MCF 10A (cell line): ENCODE data around the gene DGCR2. TPM values are rescaled to one million over a fixed set of nuclear protein-coding genes. Genes with fewer than 3 reads are reported as not detected.

Experiments
- BruUV-seq: library from RNA; stranded (reverse); fragments of 400-500 nt; replicated peaks from 2 replicates; lab custom pipeline; 2021; lab: Mats Ljungman, UMichigan
- CTCF ChIA-PET: fragments of 300-600 bp; sonication (Branson Sonifier 250); formaldehyde crosslinking; extraction: SDS; loops from one replicate; lab custom pipeline; 2021; ENCODE audit warnings: antibody characterized with exemption, inconsistent platforms; lab: Yijun Ruan, JAX
- POLR2A ChIA-PET: fragments of 300-600, 350-650 bp; sonication (Branson Sonifier 250); formaldehyde crosslinking; extraction: SDS; loops from one replicate; lab custom pipeline; 2020; ENCODE audit warnings: antibody characterized with exemption, inconsistent platforms; lab: Yijun Ruan, JAX
- DNase-seq: peaks from one replicate; pipeline ENCODE4 v3.0.0-alpha.2; 2018; ENCODE audit not compliant: unreplicated experiment
- H3K27ac Mint-ChIP-seq: one replicate; pipeline ENCODE4 v1.8.0; 2022; ENCODE audit warnings: mild to moderate bottlenecking, low read depth, mixed read lengths; ENCODE audit not compliant: unreplicated experiment
- H3K27me3 Mint-ChIP-seq: one replicate; pipeline ENCODE4 v1.8.0; 2022; ENCODE audit warnings: mixed read lengths; ENCODE audit not compliant: insufficient read depth, unreplicated experiment
- H3K36me3 Mint-ChIP-seq: one replicate; pipeline ENCODE4 v1.8.0; 2022; ENCODE audit warnings: mild to moderate bottlenecking, moderate library complexity, mixed read lengths; ENCODE audit not compliant: insufficient read depth, unreplicated experiment
- H3K4me1 Mint-ChIP-seq: one replicate; pipeline ENCODE4 v1.8.0; 2022; ENCODE audit warnings: mixed read lengths; ENCODE audit not compliant: insufficient read depth, unreplicated experiment
- H3K4me3 Mint-ChIP-seq: one replicate; pipeline ENCODE4 v1.8.0; 2022; ENCODE audit warnings: mild to moderate bottlenecking, moderate library complexity, mixed read lengths; ENCODE audit not compliant: unreplicated experiment
- H3K9me3 Mint-ChIP-seq: one replicate; pipeline ENCODE4 v1.8.0; 2022; ENCODE audit warnings: mixed read lengths; ENCODE audit not compliant: unreplicated experiment
- CTCF ChIP-seq: fragments of 200-600 bp; IDR thresholded peaks from one replicate; pipeline ENCODE4 v1.8.0; 2022; ENCODE audit warnings: antibody characterized with exemption, mild to moderate bottlenecking; ENCODE audit not compliant: unreplicated experiment
- intact Hi-C: fragments of 100-400 bp; cut with micrococcal nuclease; formaldehyde crosslinking; loops from 2 replicates; pipeline ENCODE4 v1.14.1; 2022
- total RNA-seq: library from RNA; stranded (reverse); gene quantifications from 2 replicates; pipeline ENCODE4 v1.2.3, GENCODE V29; 2022

The DGCR2 gene
- total RNA-seq, 1 experiment from 2014 or later: 41.2 TPM

DNA sequence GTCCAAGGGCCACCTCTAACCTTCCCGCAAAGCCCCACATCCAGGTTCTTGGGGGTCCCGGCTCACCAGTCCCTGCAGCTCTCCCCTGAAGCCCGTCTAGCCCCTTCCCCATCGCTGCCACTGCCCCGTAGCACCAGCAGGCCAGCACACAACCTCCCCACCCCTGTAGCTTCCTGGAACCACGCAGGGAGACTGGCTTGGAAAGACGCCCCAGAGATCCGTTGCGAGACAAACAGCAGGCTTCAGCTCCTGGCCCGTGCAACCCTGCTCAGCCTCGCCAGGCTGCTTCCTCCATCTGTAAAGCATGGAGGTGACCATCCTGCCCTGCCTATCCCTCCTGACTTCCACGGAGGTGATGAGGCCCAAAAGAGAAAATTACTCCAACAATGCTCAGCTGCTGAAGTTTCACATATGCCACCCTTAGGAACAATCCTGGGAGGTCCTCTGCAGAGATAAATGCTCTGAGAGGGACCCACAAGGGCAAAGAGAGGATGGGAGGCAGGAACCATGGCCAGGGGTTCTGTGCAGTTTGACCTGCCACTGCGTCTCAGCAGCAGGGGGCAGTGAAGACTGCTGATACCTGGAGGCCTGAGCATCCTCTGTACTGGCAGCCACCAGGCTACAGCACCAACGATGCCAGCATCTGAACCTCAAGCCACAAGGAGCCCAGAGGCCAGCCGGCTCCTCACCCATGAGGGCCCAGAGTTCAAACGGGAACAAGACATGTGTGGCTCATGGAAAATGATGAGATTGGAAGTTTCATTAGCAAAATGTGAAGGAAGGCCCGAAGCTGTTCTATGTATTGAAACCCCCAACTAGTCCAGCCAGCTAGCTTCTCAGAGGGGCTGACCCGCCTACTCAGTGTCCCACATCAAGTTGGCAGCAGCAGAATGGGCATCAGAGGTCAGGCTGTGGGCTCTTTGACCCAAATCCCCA lies 16.1 kb downstream of the DGCR2 start:
- intact Hi-C loops: no loop called here

GRCh38 chr22:19105456-19105855 lies 16.8 kb downstream of the DGCR2 start:
- H3K36me3 Mint-ChIP-seq: peaks cover 7% of the 10 kb centered on the region
- no TSS peak for BruUV-seq
- ChIA-PET CTCF (no interaction called here), POLR2A (no interaction called here)
- no peaks in the 10 kb centered on the region for H3K27me3 Mint-ChIP-seq
- peaks cover 29% of the 10 kb centered on the region for H3K4me1 Mint-ChIP-seq
- no peak overlapping the region for H3K4me3 Mint-ChIP-seq
- H3K27ac Mint-ChIP-seq: no peak overlapping the region
- no peak for DNase-seq
- H3K9me3 Mint-ChIP-seq: no peaks in the 10 kb centered on the region
- TF ChIP-seq CTCF: no peak
- intact Hi-C loops: no loop called here

More for the DNA sequence above, 16.1 kb downstream of the DGCR2 start:
- Mint-ChIP-seq H3K27ac (no peak overlapping the region), H3K27me3 (no peaks in the 10 kb centered on the region), H3K4me3 (no peak overlapping the region), H3K9me3 (no peaks in the 10 kb centered on the region), H3K36me3 (peaks cover 7% of the 10 kb centered on the region), H3K4me1 (peaks cover 29% of the 10 kb centered on the region)
- no TSS peak for BruUV-seq
- DNase-seq: peak; percentile 35
- TF ChIP-seq CTCF: peak; percentile 20
- ChIA-PET CTCF (interaction anchor here (0.7 to 1.2 kb wide), 2 partner anchors 8 to 20 kb away, joined by 3 to 6 read pairs; no protein-coding TSS in a partner anchor), POLR2A (interaction anchor here (3.1 kb wide), 1 partner anchor 16 kb away, joined by 15 read pairs; the partner anchor contains the start of gene DGCR2)

DNA sequence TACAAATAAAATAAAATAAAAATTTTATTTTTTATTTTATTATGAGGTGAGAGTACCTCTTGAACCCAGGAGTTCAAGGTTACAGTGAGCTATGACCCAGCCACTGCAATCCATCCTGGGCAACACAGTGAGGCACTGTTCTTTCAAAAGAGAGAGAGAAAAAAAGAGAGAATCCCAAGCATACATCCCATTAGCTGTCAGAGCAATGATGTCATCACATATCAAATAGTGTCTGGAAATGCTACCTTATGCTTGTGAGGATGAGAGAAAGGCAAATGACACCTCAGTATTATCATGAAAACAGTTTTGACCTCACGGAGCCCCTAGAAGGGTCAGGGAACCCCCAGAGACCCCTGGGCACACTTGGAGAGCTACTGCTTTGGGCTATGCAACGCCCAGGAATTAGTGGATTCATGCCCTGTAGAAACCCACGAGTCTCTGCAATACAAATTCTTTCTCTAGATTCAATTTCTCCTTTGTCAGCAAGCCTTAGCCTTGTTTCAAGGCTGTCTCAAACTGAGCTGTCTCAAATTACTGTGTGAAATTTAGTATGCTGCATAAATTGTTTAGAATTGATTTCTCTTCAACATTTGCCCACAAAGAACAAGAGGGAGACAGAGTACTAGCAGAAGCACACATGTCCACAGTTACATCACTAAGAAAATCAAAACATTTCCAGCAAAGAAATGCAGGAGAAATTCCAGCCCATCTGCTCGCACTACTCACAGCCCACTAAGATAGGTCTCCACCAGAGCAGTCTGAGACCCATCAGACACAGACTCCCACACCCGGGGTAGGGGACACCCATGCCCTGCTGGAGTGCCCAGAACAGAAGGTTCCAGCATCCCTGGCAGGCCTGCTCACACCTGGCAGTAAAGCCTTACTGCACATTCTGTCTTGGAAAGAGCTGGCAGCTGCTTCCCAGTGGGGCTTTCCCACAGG lies 18.1 kb downstream of the DGCR2 start:
- Mint-ChIP-seq H3K4me3 (no peak overlapping the region), H3K27ac (no peak overlapping the region), H3K27me3 (no peaks in the 10 kb centered on the region), H3K9me3 (no peaks in the 10 kb centered on the region), H3K4me1 (peaks cover 20% of the 10 kb centered on the region), H3K36me3 (peaks cover 12% of the 10 kb centered on the region)
- ChIA-PET POLR2A (interaction anchor here (0.7 kb wide), 1 partner anchor 1323 kb away, joined by 3 read pairs; no protein-coding TSS in a partner anchor), CTCF (interaction anchor here (0.6 to 0.8 kb wide), 3 partner anchors 11 to 75 kb away, joined by 3 to 5 read pairs (median 4); no protein-coding TSS in a partner anchor)
- BruUV-seq: no TSS peak
- DNase-seq: no peak
- no peak for TF ChIP-seq CTCF
- intact Hi-C loops: no loop called here
